OCI-LY7 (cell line): ENCODE measurements around the gene GIPC2. TPM values are rescaled to one million over a fixed set of nuclear protein-coding genes. Genes with fewer than 3 reads are reported as not detected.

Experiments
- BruUV-seq: library from RNA; stranded (reverse); fragments of 400-500 nt; replicated peaks from 2 replicates; lab custom pipeline; 2021; lab: Mats Ljungman, UMichigan
- CTCF ChIA-PET: fragments of 300-600 bp; sonication (Branson Sonifier 250); formaldehyde crosslinking; loops from one replicate; lab custom pipeline; 2022; ENCODE audit warnings: antibody characterized with exemption; ENCODE audit not compliant: unreplicated experiment; lab: Charles Lee
- POLR2A ChIA-PET: fragments of 300-600 bp; sonication (Branson Sonifier 250); formaldehyde crosslinking; loops from one replicate; lab custom pipeline; 2022; ENCODE audit warnings: antibody characterized with exemption; lab: Charles Lee
- DNase-seq: peaks from one replicate; pipeline ENCODE4 v3.0.0-alpha.2; 2015; ENCODE audit warnings: low spot score
- H2AFZ ChIP-seq: fragments of 200-600 bp; sonication (generic), shearing (Covaris generic); 2 replicates; pipeline ENCODE4 v1.6.1; 2014; ENCODE audit warnings: mild to moderate bottlenecking, antibody characterized with exemption, low read length, moderate library complexity
- H3K27ac ChIP-seq: fragments of 200-600 bp; sonication (generic); 2 replicates; pipeline ENCODE4 v1.5.1; 2014; ENCODE audit warnings: mixed run types, low read depth, mild to moderate bottlenecking, moderate library complexity, low read length, inconsistent platforms; ENCODE audit not compliant: poor library complexity, severe bottlenecking
- H3K36me3 ChIP-seq: fragments of 200-600 bp; sonication (generic); 2 replicates; pipeline ENCODE4 v1.6.1; 2014; ENCODE audit warnings: mild to moderate bottlenecking, antibody characterized with exemption, low read length, moderate library complexity, mixed read lengths; ENCODE audit not compliant: insufficient read depth
- H3K4me1 ChIP-seq: fragments of 200-600 bp; sonication (generic); 2 replicates; pipeline ENCODE4 v1.5.1; 2014; ENCODE audit warnings: mild to moderate bottlenecking, low read length; ENCODE audit not compliant: insufficient read depth, poor library complexity, severe bottlenecking
- H3K4me2 ChIP-seq: fragments of 200-600 bp; sonication (generic); 2 replicates; pipeline ENCODE4 v1.6.1; 2014; ENCODE audit warnings: mild to moderate bottlenecking, low read length
- H3K4me3 ChIP-seq: fragments of 200-600 bp; sonication (generic); 2 replicates; pipeline ENCODE4 v1.5.1; 2014; ENCODE audit warnings: mild to moderate bottlenecking, low read depth, low read length; ENCODE audit not compliant: poor library complexity, severe bottlenecking
- H3K79me2 ChIP-seq: fragments of 200-600 bp; sonication (generic); 2 replicates; pipeline ENCODE4 v1.6.1; 2016; ENCODE audit warnings: low read depth, mild to moderate bottlenecking, low read length, moderate library complexity, mixed read lengths; ENCODE audit not compliant: insufficient read depth
- H3K9me2 ChIP-seq: fragments of 200-600 bp; sonication (generic); 2 replicates; pipeline ENCODE4 v1.6.1; 2016; ENCODE audit warnings: mild to moderate bottlenecking, low read length, mixed read lengths; ENCODE audit not compliant: insufficient read depth
- H3K9me3 ChIP-seq: fragments of 200-600 bp; sonication (generic); 2 replicates; pipeline ENCODE4 v1.6.1; 2014; ENCODE audit warnings: mild to moderate bottlenecking, mixed run types, low read length, mixed read lengths
- H4K20me1 ChIP-seq: fragments of 200-600 bp; sonication (generic); 2 replicates; pipeline ENCODE4 v1.6.1; 2014; ENCODE audit warnings: mild to moderate bottlenecking, antibody characterized with exemption, low read length, moderate library complexity, mixed read lengths; ENCODE audit not compliant: insufficient read depth
- EZH2phosphoT487 ChIP-seq: fragments of 200-600 bp; sonication (generic); IDR thresholded peaks from 2 replicates; pipeline ENCODE4 v1.6.1; 2018; ENCODE audit warnings: low read depth, borderline replicate concordance, mild to moderate bottlenecking, mixed run types, antibody characterized with exemption, low read length, moderate library complexity, mixed read lengths
- intact Hi-C: fragments of 100-400 bp; cut with micrococcal nuclease; formaldehyde crosslinking; loops from one replicate; pipeline ENCODE4 v1.10.0; 2022; ENCODE audit not compliant: unreplicated experiment
- total RNA-seq, 2 experiments: library from RNA; depleted of rRNA in 1 of 2; stranded (reverse); fragments of >200 nt in 1 of 2; shearing (Covaris generic) in 1 of 2; gene quantifications; 2 replicates each; pipeline ENCODE4 v1.2.3, GENCODE V29; 2014 to 2022
- TF ChIP-seq, protein P1 (sequence below): fragments of 200-600 bp; sonication (generic); conservative IDR thresholded peaks from 2 replicates; pipeline ENCODE4 v1.5.1; 2014; ENCODE audit warnings: mild to moderate bottlenecking, antibody characterized with exemption, low read length, moderate library complexity, mixed read lengths

The GIPC2 gene
- total RNA-seq, 2 experiments from 2014 or later, result not detected

DNA sequence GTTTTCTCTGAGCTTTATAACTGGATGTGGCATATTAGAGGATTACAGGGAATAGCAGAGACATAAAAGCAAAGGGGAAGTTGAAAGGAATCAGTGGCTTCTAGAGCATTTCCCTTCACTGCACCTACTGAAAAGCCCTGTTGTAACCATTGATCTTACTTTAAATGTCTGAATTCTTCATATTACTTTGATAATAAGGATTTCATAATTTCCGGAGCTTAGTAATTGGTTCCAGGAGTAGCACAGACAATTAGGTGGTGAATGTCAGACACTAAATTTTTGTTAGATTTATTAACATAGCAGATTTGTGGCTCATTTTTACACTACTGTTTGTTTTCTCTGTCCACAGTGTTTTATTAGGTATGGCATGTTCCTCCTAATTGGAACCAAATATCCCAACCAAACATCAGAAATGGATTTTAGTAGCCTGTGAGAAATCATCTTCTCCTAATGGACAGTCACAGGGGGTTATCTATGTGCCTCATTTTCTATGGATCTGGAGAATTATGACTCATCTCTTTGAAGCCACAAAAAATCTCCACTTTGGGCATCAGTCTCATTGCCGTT, 100.5 kb downstream of the GIPC2 start:
- CTCF ChIA-PET, result no interaction called here
- H3K4me3 ChIP-seq, result no peak overlapping the region
- no peaks in the 10 kb centered on the region for H3K9me3 ChIP-seq
- no peak for DNase-seq
- H3K9me2 ChIP-seq, result no peaks in the 10 kb centered on the region
- TF ChIP-seq EZH2phosphoT487, result no peak
- TF ChIP-seq, protein P1, sequence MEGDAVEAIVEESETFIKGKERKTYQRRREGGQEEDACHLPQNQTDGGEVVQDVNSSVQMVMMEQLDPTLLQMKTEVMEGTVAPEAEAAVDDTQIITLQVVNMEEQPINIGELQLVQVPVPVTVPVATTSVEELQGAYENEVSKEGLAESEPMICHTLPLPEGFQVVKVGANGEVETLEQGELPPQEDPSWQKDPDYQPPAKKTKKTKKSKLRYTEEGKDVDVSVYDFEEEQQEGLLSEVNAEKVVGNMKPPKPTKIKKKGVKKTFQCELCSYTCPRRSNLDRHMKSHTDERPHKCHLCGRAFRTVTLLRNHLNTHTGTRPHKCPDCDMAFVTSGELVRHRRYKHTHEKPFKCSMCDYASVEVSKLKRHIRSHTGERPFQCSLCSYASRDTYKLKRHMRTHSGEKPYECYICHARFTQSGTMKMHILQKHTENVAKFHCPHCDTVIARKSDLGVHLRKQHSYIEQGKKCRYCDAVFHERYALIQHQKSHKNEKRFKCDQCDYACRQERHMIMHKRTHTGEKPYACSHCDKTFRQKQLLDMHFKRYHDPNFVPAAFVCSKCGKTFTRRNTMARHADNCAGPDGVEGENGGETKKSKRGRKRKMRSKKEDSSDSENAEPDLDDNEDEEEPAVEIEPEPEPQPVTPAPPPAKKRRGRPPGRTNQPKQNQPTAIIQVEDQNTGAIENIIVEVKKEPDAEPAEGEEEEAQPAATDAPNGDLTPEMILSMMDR, result no peak
- H3K79me2 ChIP-seq, result no peaks in the 10 kb centered on the region
- H3K4me2 ChIP-seq, result no peak overlapping the region
- BruUV-seq, result no TSS peak
- POLR2A ChIA-PET, result interaction anchor here (0.6 to 1.3 kb wide), 3 partner anchors 9 to 490 kb away, joined by 3 to 4 read pairs (median 3); no protein-coding TSS in a partner anchor
- H3K36me3 ChIP-seq, result no peaks in the 10 kb centered on the region
- no peak overlapping the region for H2AFZ ChIP-seq
- no peaks in the 10 kb centered on the region for H4K20me1 ChIP-seq
- H3K4me1 ChIP-seq, result no peaks in the 10 kb centered on the region
- H3K27ac ChIP-seq, result no peak overlapping the region
- intact Hi-C loops, result loop anchor here (5.0 kb wide), 1 partner anchor 461 kb away; no protein-coding TSS in a partner anchor

DNA sequence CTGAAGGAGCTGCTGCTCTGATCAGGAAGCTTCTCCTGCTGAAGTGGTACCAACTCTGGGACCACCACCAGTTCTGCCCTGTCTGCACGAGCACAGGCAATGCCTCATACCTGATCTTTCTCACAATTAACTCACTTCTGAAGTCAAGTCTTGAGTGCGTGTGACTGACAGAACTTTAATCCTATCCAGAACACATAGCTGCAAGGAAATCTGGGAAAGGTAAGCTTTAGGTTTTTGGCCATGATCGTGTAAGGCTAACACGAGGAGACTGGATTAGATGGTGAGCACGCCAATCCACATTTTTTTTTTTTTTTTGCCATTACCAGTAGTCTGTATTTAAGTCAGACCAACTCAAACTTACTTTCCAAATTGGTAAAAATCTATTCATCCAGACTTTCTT, 101.3 kb downstream of the GIPC2 start:
- intact Hi-C loops, result loop anchor here (5.0 kb wide), 1 partner anchor 460 kb away; no protein-coding TSS in a partner anchor
- no peaks in the 10 kb centered on the region for H3K4me1 ChIP-seq
- no peaks in the 10 kb centered on the region for H3K9me3 ChIP-seq
- BruUV-seq, result no TSS peak
- H3K79me2 ChIP-seq, result no peaks in the 10 kb centered on the region
- H3K4me3 ChIP-seq, result no peak overlapping the region
- H3K9me2 ChIP-seq, result no peaks in the 10 kb centered on the region
- DNase-seq, result no peak
- H4K20me1 ChIP-seq, result no peaks in the 10 kb centered on the region
- no peak overlapping the region for H2AFZ ChIP-seq
- CTCF ChIA-PET, result no interaction called here
- H3K36me3 ChIP-seq, result no peaks in the 10 kb centered on the region
- no peak overlapping the region for H3K27ac ChIP-seq
- TF ChIP-seq EZH2phosphoT487, result no peak
- TF ChIP-seq, protein P1, result no peak
- POLR2A ChIA-PET, result no interaction called here
- H3K4me2 ChIP-seq, result no peak overlapping the region

DNA sequence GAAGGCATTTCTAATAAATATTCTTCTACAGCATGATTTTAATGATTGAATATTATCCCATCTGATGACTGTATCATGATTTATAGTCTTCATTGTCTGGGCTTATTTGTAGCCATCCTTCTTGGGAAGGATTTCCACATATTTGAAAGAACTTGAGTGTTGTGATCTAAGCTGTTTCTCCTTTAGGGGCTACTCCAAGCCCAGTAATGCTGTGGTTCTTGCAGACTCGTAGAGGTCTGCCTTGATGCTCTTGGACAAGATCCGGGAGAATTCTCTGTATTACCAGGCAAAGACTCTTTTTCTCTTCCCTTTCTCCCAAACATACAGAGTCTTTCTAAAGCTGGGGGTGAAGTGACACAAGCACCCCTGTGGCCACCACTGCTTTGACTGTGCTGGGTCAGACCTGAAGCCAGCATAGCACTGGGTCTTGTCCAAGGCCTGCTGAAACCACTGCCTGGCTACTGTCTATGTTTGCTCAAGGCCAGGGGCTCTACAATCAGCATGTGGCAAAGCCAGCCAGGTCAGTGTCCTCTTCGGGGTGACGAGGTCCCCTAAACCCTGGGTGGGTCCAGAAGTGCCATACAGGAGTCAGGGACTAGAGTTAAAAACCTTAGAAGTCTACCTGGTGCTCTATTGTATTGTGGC, 107.4 kb downstream of the GIPC2 start:
- H3K4me1 ChIP-seq, result no peaks in the 10 kb centered on the region
- H3K27ac ChIP-seq, result no peak overlapping the region
- H3K36me3 ChIP-seq, result no peaks in the 10 kb centered on the region
- BruUV-seq, result no TSS peak
- ChIA-PET POLR2A (no interaction called here), CTCF (no interaction called here)
- no peak for TF ChIP-seq EZH2phosphoT487
- TF ChIP-seq, protein P1, result no peak
- H3K4me3 ChIP-seq, result no peak overlapping the region
- no peaks in the 10 kb centered on the region for H3K79me2 ChIP-seq
- H3K9me2 ChIP-seq, result no peaks in the 10 kb centered on the region
- no peaks in the 10 kb centered on the region for H3K9me3 ChIP-seq
- no peaks in the 10 kb centered on the region for H4K20me1 ChIP-seq
- intact Hi-C loops, result no loop called here
- no peak overlapping the region for H3K4me2 ChIP-seq
- no peak for DNase-seq
- H2AFZ ChIP-seq, result no peak overlapping the region
